NCI-H1436 (cell line): Measurements from ENCODE around the gene AGPAT3.
"Not testable (repeated sequence)": the region's sequence is repeated elsewhere in the genome, so short reads cannot be mapped to it uniquely, and the experiment has no call there.

Experiments
- DNase-seq: peaks from one replicate; lab custom pipeline; 2025; lab: John Stamatoyannopoulos, UW

The AGPAT3 gene

DNA sequence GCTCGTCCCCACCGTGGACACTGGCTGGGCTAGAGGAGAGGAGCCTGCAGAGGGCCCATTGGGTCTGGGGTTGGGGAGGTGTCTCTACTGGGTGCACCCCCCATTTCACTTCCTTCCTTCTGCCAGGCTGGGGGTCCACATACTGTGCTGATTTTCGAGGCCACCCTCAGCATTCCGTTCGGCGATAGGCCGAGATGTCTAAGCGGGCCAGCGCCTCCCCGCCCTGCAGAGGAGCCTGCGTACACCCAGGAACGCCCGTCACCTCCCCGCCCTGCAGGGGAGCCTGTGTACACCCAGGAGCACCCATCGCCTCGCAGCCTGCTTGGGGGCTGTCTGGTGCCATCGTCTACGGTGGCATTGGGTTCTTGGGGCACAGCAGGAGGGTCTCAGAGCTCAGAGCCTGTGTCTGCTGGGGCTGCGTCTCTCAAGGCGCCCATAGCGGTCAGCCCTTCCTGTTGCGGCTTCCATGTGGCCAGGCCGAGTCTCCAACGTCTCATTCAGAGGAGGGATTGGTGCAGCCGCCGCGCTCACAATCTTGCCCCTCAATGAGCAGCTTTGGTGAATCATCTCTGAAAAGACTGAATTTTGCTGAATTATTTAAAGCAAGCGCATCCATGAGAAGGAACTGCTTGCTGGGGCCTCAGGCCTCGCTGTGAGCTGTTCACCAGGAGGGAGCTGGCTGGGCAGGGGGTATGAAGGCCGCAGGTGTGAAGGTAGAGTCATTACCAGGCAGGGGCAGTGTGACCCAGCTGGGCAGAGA, 30.7 kb upstream of the AGPAT3 start:
- DNase-seq: no peak

DNA sequence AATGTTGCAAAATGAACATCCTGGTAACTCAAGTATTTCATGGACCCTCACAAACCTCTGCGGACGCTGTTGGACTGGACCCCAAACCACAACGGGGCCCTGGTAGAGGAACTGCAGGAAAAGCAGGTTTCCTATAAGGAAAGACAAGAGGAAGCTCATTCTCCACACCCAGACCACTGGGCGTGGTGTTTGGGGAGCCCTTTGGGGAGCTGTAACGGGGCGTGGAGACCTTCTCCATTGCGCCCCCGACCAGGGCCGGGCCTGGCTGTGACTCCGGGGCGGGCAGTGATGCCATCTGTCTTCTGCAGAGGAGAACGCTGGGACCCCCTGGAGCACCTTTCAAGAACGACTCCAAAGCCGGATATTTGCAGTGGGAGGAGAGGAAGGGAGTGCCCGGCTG, 30.0 kb upstream of the AGPAT3 start:
- DNase-seq: no peak

DNA sequence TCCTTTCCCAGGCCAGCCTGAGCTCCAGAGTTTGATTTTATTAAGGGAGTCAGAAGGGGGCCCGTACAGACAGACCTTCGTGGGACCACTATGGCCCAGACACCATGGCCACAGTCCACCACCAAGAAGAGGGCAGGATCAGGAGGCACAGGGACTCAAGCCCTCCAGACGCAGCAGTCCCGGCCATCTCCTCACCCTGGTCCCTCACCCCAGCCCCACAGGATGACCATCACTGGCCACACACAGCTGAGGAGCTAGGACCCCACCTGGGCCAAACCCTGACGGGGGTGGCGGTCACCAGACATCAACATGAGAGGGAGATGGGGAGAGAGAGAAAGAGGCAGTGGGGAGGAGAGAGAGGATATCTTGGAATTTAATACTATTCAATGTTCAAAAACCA, 29.2 kb upstream of the AGPAT3 start:
- DNase-seq: no peak

DNA sequence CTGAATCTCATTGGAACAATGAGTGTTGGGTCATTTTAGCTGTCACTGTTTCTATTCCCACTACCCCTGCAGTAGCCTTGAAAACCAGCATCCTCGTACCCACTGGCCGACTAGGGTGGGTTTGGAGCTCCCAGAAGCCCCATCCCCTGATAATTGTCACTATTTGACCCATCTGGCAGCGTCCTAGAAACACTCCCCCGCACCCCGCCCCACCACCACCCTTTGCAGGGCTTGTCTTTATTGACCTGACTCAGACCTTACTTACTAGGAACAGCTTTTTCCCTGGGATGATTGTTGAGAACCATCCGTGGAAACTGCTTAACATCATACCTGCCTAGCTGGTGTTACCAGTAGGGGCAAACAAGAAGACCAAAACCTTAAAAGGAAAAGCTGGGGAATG, 28.4 kb upstream of the AGPAT3 start:
- no peak for DNase-seq

DNA sequence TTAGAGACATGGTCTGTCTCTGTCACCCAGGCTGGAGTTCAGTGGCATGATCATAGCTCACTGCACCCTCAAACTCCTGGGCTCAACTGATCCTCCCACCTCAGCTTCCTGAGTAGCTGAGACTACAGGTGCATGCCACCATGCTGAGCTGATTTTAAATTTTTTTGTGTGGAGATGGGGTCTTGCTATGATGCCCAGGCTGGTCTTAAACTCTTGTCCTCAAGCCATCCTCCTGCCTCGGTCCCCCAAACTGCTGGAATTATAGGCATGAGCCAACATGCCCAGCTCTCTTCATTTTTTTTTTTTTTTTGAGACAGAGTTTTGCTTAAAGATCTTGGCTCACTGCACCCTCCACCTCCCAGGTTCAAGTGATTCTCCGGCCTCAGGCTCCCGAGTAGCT, 24.8 kb upstream of the AGPAT3 start:
- no peak for DNase-seq

DNA sequence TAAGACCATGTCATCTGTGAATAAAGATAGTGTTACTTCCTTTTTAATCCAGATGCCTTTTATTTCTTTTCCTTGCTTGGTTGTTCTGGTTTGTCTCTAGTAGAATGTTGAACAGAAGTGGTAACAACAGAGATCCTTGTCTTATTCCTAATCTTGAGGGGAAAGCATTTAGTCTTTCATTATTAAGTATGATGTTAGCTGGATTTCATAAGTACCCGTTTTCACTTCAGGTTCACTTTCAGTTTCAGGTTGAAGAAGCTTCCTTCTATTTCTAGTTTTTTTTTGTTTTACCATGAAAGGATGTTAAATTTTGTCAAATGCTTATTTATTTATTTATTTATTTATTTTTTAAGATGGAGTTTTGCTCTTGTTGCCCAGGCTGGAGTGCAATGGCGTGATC, 22.3 kb upstream of the AGPAT3 start:
- no peak for DNase-seq

DNA sequence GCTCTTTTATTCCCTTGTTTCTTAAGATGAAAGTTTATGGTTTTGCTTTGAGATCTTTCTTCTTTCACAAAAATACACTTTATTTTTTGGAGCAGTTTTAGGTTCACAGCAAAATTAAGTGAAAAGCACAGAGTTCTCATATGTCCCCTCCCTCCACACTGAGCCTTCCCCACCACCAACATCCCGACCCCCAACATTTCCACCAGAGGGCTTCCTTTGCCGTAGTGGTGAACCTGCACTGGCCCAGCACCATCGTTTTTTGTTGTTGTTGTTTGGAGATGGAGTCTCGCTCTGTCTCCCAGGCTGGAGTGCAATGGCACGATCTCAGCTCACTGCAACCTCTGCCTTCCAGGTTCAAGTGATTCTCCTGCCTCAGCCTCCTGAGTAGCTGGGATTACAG, 20.1 kb upstream of the AGPAT3 start:
- DNase-seq: not testable (repeated sequence)

DNA sequence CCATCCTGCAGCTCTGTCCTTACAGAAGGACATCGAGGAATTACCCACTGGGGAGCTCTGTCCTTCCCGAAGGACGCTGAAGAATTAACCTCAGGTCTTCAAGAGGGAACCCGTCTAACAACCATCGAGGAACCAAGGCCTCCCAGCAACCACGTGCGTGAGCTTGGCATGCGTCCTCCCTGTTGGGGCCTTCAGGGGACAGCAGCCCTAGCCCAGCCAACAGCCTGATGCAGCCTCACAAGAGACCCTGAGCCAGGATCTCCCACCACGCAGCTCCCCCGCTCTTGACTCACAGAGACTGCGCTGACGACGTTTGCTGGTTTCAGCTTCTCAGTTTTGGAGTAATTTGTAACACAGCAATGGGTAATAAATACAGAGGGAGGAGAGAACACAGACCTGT, 19.6 kb upstream of the AGPAT3 start:
- DNase-seq: no peak

DNA sequence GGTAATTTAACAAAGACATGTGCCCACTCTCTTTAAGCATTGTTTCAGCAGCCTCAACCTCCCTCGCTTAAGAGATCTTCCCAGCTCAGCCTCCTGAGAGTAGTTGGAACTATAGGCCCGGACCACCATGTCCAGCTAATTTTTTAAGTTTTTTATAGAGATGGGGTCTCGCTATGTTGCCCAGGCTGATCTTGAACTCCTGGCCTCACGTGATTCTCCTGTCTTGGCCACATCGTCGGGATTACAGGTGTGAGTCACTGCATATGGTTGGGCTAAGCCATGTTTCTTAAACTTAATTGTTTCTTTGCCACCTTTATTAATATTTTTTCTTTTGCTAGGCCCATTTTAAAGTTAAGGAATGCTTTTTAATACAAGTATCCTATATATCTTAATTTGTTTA, 18.6 kb upstream of the AGPAT3 start:
- no peak for DNase-seq

DNA sequence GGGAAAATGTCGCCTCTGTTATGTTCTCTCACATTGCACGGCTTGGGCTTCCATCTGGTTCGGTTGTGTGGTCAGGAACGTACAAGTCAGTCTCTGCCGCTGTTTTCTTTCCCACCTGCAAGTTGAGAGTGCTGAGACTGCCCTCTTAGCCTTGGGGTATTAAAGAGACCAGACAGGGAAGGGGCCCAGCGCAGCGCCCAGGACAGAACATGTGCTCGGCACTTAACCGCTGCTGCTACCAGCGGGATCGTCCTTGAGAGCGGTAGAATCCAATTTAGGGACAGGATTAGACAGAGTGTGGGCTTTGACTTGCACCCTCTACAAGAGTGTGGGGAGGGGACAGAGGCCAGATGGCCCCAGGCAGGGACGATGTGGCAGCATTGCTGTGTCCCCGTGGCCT, 17.7 kb upstream of the AGPAT3 start:
- no peak for DNase-seq

DNA sequence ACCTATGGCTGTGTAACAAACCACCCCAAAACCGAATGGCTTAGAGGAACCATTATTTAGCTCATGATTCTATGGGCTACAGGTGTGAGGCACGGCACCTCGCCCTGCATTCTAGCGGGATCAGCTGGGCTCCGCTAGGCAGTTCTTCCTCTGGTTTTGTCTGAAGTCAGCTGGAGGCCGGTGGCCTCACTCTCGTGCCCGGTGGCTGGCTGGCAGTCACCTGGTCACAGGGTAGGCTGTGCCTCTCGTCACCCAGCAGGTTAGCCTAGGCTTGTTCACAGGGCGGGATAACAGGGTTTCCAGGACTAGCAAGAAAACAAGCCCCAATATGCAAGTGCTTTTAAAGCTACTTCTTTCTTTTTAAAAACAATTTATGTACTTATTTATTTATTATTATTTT, 16.3 kb upstream of the AGPAT3 start:
- no peak for DNase-seq

DNA sequence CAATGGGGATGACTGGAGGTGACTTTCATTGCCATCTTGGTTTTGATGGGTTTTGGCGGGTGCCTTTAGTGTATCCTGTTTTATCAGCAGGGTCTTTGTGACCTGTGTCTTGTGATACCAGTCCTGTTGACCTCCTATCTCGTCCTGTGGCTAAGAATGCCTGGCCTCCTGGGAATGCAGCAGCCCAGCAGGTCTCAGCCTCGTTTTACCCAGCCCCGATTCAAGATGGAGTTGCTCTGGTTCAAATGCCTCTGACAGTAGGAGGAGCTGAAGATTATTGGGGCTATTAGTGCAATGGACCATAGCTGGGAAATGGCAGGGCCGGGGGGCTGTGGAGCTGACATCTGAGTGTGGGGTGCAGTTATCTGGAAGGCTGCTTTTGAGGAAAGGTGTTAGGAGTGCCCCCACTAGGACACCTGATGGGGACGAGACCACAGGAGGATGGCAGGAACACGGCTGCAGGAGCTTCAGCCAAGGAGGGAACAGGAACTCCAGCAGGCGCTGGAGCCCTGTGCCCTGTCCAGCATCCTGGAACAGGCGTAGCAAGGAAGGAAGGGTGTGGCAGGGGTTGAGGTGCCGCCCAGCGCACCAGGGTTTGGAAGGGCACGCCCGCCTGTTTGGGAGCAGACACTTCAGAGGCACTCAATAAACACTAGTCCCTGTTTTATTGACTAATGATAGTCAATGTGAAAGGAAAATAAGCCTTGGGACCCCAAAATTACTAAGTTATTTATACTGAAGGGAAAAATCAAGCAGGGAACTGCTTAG, 15.3 kb upstream of the AGPAT3 start:
- DNase-seq: no peak

DNA sequence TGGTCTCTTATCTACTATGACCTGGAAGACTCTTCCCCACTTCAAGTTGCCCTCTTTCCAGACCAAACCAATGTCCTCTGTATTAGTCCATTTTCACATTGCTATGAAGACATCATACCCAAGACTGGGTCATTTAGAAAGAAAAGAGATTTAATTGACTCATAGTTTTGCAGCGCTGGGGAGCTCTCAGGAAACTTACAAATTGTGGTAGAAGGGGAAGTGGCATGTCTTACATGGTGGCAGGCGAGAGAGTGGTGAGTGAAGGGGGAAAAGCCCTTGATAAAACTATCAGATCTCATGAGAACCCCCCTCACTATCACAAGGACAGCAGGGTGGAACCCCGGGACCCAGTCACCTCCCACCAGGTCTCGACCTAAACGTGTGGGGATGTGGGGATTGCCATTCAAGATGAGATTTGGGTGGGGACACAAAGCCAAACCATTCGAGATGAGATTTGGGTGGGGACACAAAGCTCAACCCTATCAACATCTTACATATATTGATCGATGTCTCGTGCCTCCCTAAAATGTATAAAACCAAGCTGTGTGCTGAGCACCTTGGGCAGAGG, 14.2 kb upstream of the AGPAT3 start:
- no peak for DNase-seq

DNA sequence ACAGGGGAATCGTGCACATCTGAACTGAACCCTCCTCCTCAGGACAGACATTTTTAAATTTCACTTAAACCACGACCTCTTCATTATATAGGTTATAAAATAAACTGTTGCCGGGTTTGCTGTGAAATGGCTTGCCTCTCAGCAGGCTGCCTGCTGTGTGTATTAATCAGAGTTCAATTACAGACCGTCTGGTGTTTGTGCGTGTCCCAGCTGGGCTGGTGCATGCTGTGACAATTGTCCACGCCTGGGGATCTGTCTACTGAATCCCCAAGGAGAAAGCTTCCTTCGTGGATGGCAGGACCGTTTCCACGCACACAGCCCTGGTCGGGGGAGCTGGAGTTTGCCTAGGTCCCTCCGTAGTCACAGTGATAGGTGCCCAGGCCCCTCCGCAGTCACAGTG, 13.4 kb upstream of the AGPAT3 start:
- DNase-seq: no peak

DNA sequence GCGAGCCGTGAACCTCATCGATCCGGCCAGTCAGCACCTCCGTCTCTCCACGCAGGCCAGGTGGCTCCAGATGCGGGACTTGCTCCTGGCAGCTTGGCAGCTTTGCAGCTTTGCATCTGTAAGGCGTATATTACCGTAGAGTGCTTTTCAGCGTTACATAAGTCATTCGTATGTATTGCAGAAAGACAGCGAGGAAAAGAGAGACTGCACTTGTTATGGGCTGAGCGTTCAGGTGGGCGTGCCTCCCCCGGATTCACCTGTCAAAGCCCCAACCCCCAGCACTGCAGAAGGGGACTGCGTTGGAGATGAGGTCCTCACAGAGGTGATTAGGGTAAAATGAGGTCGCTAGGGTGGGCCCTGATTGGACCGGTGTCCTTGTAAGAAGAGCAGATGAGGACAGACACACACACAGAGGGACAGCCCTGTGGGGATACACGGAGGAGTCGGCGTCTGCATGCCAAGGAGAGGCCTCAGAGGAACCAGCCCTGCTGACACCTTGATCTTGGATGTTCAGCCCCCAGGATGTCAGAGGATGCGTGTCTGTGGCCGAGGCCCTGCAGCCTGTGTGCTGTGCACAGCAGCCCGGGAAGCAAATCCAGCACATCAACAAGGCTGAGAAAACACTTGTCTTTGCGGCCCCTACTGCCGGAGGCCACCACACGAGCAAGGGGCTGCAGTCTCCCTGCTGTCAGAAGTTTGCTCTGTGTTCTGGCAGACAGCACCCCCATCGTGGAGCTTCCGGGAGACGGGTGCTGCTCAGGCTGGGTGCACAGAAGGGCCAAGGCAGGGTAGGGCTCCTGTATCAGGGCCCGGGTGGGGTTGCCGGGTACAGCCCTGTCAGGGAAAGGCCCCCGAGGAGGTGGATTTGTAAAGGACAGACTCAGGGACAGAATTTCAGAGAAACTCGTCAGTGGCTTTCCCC, 10.9 kb upstream of the AGPAT3 start:
- no peak for DNase-seq

DNA sequence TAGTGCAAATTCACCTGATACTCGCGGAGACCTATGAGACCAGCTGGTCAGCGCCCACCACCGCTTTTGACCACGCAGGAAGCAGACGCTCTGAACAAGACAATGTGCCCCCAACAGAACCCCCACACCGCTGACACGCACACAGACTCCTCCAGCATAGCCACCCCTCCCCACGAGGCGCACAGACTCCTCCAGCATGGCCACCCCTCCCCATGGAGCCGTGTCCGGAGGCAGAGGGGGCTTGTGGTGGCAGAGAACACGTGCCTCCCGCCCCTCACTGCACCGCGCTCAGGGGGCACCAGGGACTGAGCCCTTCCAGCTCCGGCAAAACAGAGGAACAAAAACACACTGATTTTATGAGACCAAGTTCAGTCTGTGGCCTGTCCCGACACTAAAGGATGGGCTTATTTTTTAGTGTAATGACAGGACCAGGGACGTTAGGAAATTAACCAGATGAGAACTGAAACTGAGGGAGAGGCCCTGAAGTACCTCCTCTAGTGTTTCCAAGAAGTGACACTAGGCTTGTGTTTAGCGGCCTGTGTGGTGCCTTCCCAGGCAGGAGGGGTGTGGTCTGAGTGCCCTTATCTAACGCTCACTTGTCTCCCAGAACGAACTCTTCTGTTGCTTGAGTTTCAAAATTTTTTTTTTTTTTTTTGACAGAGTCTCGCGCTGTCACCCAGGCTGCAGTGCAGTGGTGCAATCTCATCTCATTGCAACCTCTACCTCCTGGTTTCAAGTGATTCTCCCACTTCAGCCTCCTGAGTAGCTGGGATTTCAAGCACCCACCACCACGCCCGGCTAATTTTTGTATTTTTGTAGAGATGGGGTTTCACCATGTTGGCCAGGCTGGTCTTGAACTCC, 10.0 kb upstream of the AGPAT3 start:
- DNase-seq: no peak

DNA sequence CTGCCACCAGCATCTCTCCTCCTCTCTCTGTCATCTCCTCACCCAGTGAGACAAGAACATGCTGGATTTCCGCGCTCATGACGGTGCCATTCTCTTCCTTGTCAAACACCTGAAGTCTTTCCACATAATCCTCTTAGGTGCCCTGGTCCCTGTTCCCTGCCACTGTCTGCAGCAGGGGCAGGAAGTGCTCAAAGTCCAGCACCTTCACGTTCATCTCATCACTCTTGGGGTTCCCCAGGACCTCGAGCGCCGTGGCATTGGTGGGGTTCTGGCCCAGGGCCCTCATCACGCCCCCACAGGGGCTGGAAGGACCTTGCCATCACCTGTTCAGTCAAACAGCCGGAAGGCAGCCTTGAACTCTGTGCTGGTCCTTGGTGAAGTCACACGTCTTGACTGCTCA, 9.1 kb upstream of the AGPAT3 start:
- no peak for DNase-seq

DNA sequence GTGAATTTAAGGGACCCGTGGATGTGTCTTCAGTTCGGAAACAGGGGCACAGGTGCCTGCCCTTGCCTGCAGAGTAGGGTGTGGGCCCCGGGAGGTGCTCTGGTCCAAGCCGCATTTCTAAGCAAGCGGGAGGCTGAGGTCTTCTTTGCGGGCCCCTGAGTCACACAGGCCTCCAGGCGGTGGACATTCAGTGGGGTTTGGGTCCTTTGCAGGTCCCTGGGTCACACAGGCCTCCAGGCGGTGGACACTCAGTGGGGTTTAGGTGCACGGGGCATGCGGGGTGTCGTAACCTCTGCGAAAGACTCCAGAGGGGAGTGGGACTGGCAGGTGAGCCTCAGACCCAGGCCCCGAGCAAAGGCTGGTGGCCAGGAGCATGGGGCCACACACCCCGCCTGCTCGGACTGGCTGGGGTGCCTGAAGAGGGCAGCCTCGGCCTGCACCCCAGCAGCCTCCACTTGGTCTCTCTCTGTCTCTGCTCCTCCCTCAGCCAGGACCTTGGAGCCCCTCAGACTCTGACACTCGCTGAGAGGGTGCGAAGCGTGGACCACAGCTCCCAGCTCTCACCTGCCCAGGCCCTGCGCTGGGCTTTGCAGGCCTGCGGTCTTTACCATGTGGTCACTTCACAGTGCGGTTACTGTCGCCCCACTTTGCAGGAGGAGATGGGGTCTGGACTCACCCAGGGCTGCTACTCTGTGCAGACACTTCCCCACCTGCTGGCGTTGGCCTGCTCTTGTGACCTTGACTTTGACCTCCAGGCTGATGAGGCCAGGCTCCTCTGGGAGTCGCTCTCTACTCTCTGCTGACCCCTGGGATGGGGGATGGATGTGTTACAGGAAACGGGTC, 6.0 kb upstream of the AGPAT3 start:
- DNase-seq: no peak

DNA sequence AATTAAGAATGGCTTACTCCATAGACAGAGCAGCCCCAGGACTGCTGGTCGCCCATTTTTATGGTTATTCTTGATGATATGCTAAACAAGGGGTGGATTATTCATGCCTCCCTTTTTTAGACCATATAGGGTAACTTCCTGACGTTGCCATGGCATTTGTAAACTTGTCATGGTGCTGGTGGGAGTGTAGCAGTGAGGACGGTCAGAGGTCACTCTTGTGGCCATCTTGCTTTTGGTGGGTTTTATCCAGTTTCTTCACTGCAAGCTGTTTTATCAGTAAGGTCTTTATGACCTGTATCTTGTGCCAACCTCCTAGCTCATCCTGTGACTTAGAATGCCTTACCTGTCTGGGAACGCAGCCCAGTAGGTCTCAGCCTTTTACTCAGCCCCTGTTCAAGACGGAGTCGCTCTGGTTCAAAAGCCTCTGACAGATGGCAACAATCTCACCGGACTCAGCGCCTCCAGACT, 5.2 kb upstream of the AGPAT3 start:
- no peak for DNase-seq

DNA sequence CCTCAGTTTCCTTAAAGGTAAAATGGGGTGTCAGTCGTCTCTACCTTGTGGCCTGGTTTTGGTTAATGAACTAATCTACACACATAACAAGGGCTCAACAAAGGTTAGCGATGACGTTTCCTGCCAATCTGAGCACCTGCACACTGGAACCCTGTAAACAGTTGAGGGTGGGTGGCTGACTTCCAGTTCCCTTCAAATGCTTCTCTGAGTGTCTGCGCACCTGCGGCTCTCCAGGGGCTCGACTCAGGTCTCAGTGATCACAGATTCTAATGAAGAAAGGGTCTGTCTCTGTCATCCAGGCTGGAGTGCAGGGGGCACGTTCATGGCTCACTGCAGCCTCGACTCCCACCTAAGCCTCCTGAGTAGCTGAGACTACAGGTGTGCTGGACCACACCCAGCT, 3.3 kb upstream of the AGPAT3 start:
- DNase-seq: no peak
